AG04450 (cell line): ENCODE results near the gene PDCD6IP. TPM values are rescaled to one million over a fixed set of nuclear protein-coding genes. Genes with fewer than 3 reads are reported as not detected.

Experiments used
- CTCF ChIA-PET: fragments of 300-600, 350-600 bp; formaldehyde crosslinking; extraction: SDS; loops from one replicate; lab custom pipeline; 2022; ENCODE audit warnings: antibody characterized with exemption, inconsistent platforms; lab: Charles Lee
- POLR2A ChIA-PET: fragments of 350-600 bp; formaldehyde crosslinking; extraction: SDS; loops from one replicate; lab custom pipeline; 2021; ENCODE audit warnings: antibody characterized with exemption, inconsistent platforms; lab: Yijun Ruan, JAX
- DNase-seq: peaks from one replicate; pipeline ENCODE4 v3.0.0-alpha.2; 2011; ENCODE audit warnings: low read depth, low spot score
- H3K27ac ChIP-seq: one replicate; pipeline ENCODE4 v1.5.1; 2012; ENCODE audit warnings: low read depth, low read length, control low read depth
- H3K27me3 ChIP-seq: one replicate; pipeline ENCODE4 v1.6.0; 2012; ENCODE audit warnings: low read length; ENCODE audit not compliant: control insufficient read depth, insufficient read depth
- H3K4me3 ChIP-seq: 2 replicates; pipeline ENCODE4 v1.5.1; 2011; ENCODE audit warnings: mild to moderate bottlenecking, low read depth, low read length, control low read depth
- H3K9me3 ChIP-seq: 2 replicates; pipeline ENCODE4 v1.5.1; 2012; ENCODE audit warnings: low read length; ENCODE audit not compliant: control insufficient read depth, insufficient read depth
- CTCF ChIP-seq: IDR thresholded peaks from 2 replicates; pipeline ENCODE4 v1.5.1; 2011; ENCODE audit warnings: low read depth, low read length, control low read depth, inconsistent platforms
- polyA plus RNA-seq: library from polyadenylated mRNA; depleted of rRNA; stranded (reverse); fragments of >200 nt; gene quantifications from 2 replicates; pipeline ENCODE4 v1.2.3, GENCODE V29; 2011

PDCD6IP gene
- polyA plus RNA-seq, 1 experiment, result 188 TPM

GRCh38 chr3:33904730-33905129 lies 106.3 kb downstream of the PDCD6IP start:
- ChIA-PET POLR2A (no interaction called here), CTCF (no interaction called here)
- H3K9me3 ChIP-seq, result no peaks in the 10 kb centered on the region
- peaks cover 2% of the 10 kb centered on the region for H3K27me3 ChIP-seq
- no peak overlapping the region for H3K4me3 ChIP-seq
- no peak for DNase-seq
- TF ChIP-seq CTCF, result no peak
- no peak overlapping the region for H3K27ac ChIP-seq

GRCh38 chr3:33908250-33908851 lies 109.9 kb downstream of the PDCD6IP start:
- ChIA-PET POLR2A (no interaction called here), CTCF (interaction anchor here (0.6 to 1.8 kb wide), 2 partner anchors 25 to 107 kb away, joined by 3 to 6 read pairs; no protein-coding TSS in a partner anchor)
- no peak for DNase-seq
- no peaks in the 10 kb centered on the region for H3K9me3 ChIP-seq
- no peak overlapping the region for H3K4me3 ChIP-seq
- peaks cover 2% of the 10 kb centered on the region for H3K27me3 ChIP-seq
- TF ChIP-seq CTCF, result no peak
- no peak overlapping the region for H3K27ac ChIP-seq

- CTCF ChIA-PET, result no interaction called here
- POLR2A ChIA-PET, result no interaction called here
These were observed 111.1 kb downstream of the PDCD6IP start for GRCh38 chr3:33909547-33909946.

GRCh38 chr3:33910031-33910430 lies 111.6 kb downstream of the PDCD6IP start:
- no peak for DNase-seq
- Histone ChIP-seq H3K27ac (no peak overlapping the region), H3K27me3 (peaks cover 2% of the 10 kb centered on the region), H3K9me3 (no peaks in the 10 kb centered on the region), H3K4me3 (no peak overlapping the region)
- no peak for TF ChIP-seq CTCF
- CTCF ChIA-PET, result no interaction called here
- POLR2A ChIA-PET, result no interaction called here

More at GRCh38 chr3:33909547-33909946, 111.1 kb downstream of the PDCD6IP start:
- no peak overlapping the region for H3K27ac ChIP-seq
- no peak overlapping the region for H3K4me3 ChIP-seq
- TF ChIP-seq CTCF, result no peak
- H3K27me3 ChIP-seq, result peaks cover under 1% of the 10 kb centered on the region
- no peaks in the 10 kb centered on the region for H3K9me3 ChIP-seq
- DNase-seq, result no peak

GRCh38 chr3:33911525-33912322 lies 113.3 kb downstream of the PDCD6IP start:
- no peak for TF ChIP-seq CTCF
- H3K27me3 ChIP-seq, result peaks cover 9% of the 10 kb centered on the region
- H3K4me3 ChIP-seq, result no peak overlapping the region
- no peak for DNase-seq
- no peak overlapping the region for H3K27ac ChIP-seq
- ChIA-PET POLR2A (no interaction called here), CTCF (no interaction called here)
- H3K9me3 ChIP-seq, result no peaks in the 10 kb centered on the region
